HEK293T (cell line): Measurements from ENCODE around the gene CDCP1.

Experiments used
- BHLHE40 ChIP-seq: fragments of 450-650 bp; IDR thresholded peaks from 2 replicates; pipeline ENCODE4 v1.6.1; 2016; ENCODE audit warnings: mild to moderate bottlenecking, moderate library complexity, borderline replicate concordance
- ELF4 ChIP-seq: fragments of 450-650 bp; IDR thresholded peaks from 2 replicates; pipeline ENCODE4 v1.6.1; 2017; ENCODE audit warnings: antibody characterized with exemption
- FOXK2 ChIP-seq: fragments of 450-650 bp; IDR thresholded peaks from 2 replicates; pipeline ENCODE4 v1.6.1; 2016; ENCODE audit warnings: mild to moderate bottlenecking
- FOXM1 ChIP-seq: fragments of 450-650 bp; IDR thresholded peaks from 2 replicates; pipeline ENCODE4 v1.6.1; 2017; ENCODE audit warnings: mild to moderate bottlenecking, borderline replicate concordance
- NFRKB ChIP-seq: fragments of 450-650 bp; IDR thresholded peaks from 2 replicates; pipeline ENCODE4 v1.6.1; 2016; ENCODE audit warnings: mild to moderate bottlenecking, moderate library complexity
- SP1 ChIP-seq: fragments of 450-650 bp; IDR thresholded peaks from 2 replicates; pipeline ENCODE4 v1.6.1; 2017
- TARDBP ChIP-seq: fragments of 450-650 bp; IDR thresholded peaks from 2 replicates; pipeline ENCODE4 v1.6.1; 2016

- no peak for TF ChIP-seq BHLHE40
- no peak for TF ChIP-seq FOXM1
- no peak for TF ChIP-seq NFRKB
- TF ChIP-seq TARDBP: no peak
- no peak for TF ChIP-seq ELF4
- no peak for TF ChIP-seq SP1
- no peak for TF ChIP-seq FOXK2
Measured at GRCh38 chr3:45034612-45035252, 111.4 kb downstream of the CDCP1 start.
